ENCODE results near the gene TLE4. TPM values are rescaled to one million over a fixed set of nuclear protein-coding genes. Genes with fewer than 3 reads are reported as not detected.

Gene TLE4
- total and polyA plus RNA-seq, 12 donors: 11.8 to 70.5 (median 42.9) TPM

DNA sequence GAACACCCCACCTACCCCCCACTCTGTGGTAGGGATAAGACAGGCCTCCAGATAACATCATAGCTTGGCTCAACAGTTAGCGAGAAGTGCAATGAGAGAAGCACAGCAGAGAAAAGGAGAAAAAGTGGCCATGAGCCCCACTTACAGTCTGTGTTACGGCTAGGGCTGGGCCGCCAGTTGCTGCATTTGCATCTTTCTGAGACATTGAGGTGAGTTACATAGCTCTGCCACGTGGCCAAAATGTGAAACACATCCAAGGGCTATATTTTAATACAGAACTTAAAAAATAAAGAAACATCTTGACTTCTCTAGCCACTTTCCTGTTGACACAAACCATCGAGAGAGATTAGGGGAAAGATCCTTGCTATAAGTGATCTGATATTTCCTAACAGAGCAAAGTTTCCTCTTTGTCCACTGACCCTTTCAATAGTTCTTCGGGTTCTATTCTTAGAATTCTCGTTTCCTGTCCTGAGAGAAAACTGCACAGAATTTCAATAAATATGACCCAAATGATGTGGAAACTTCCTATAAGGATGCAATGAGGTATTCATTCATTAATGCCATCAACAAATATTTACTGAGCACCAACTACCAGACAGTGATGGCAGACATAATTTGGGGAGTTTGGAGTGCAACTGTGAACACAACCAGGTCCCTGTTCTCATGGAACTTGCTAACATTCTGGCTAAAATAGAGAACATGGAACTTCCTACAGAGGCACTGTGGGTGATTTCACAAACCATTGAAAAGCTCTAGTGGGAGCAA is 3.2 kb upstream of the TLE4 start:
- no peak overlapping the region for H3K27ac ChIP-seq
- peaks cover 6 to 12% of the 10 kb centered on the region in 2 donors for H3K4me1 ChIP-seq (replicated peaks in 1 of 2)
- no peak for TF ChIP-seq POLR2A (IDR thresholded peaks at IDR 0.05)
- TF ChIP-seq, protein P1, sequence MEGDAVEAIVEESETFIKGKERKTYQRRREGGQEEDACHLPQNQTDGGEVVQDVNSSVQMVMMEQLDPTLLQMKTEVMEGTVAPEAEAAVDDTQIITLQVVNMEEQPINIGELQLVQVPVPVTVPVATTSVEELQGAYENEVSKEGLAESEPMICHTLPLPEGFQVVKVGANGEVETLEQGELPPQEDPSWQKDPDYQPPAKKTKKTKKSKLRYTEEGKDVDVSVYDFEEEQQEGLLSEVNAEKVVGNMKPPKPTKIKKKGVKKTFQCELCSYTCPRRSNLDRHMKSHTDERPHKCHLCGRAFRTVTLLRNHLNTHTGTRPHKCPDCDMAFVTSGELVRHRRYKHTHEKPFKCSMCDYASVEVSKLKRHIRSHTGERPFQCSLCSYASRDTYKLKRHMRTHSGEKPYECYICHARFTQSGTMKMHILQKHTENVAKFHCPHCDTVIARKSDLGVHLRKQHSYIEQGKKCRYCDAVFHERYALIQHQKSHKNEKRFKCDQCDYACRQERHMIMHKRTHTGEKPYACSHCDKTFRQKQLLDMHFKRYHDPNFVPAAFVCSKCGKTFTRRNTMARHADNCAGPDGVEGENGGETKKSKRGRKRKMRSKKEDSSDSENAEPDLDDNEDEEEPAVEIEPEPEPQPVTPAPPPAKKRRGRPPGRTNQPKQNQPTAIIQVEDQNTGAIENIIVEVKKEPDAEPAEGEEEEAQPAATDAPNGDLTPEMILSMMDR (IDR thresholded peaks at IDR 0.05): no peak
- no peaks in the 10 kb centered on the region for H3K27me3 ChIP-seq
- no peaks in the 10 kb centered on the region for H3K36me3 ChIP-seq (replicated peaks in 1 of 2)
- no peak for DNase-seq
- 65 to 75% (median 70%) methylated on average over 7 of the region's 7 CpGs for WGBS, 4 donors
- no peaks in the 10 kb centered on the region for H3K9me3 ChIP-seq (replicated peaks in 1 of 3)
- H3K4me3 ChIP-seq: no peak overlapping the region
- intact Hi-C loops (cut with DNase I): loop anchor here in 1 of 2 donors (10.0 kb wide), 1 partner anchor 146 kb away; no protein-coding TSS in a partner anchor

- 21 to 34% (median 29%) methylated on average over 18 of the region's 18 CpGs for WGBS, 4 donors
- Histone ChIP-seq H3K36me3 (replicated peaks in 1 of 2) (no peaks in the 10 kb centered on the region), H3K27ac (no peak overlapping the region), H3K4me1 (replicated peaks in 1 of 2) (peaks cover 10 to 17% of the 10 kb centered on the region in 2 donors), H3K27me3 (no peaks in the 10 kb centered on the region), H3K4me3 (peak overlapping the region in 2 of 4 donors; percentile 40 to 62), H3K9me3 (replicated peaks in 1 of 3) (no peaks in the 10 kb centered on the region)
- no peak for DNase-seq
- intact Hi-C loops (cut with DNase I): loop anchor here in 1 of 2 donors (10.0 kb wide), 2 partner anchors 115 to 145 kb away; no protein-coding TSS in a partner anchor
- no peak for TF ChIP-seq POLR2A (IDR thresholded peaks at IDR 0.05)
- TF ChIP-seq, protein P1 (IDR thresholded peaks at IDR 0.05): no peak
These were observed 1.8 kb upstream of the TLE4 start for GRCh38 chr9:79569814-79570447.

GRCh38 chr9:79570448-79571308 is 1.1 kb upstream of the TLE4 start:
- no peak for TF ChIP-seq POLR2A (IDR thresholded peaks at IDR 0.05)
- TF ChIP-seq, protein P1 (IDR thresholded peaks at IDR 0.05): no peak
- Histone ChIP-seq H3K27me3 (no peaks in the 10 kb centered on the region), H3K4me1 (replicated peaks in 1 of 2) (peaks cover 13 to 25% of the 10 kb centered on the region in 2 donors), H3K4me3 (peak overlapping the region; percentile 28 to 62 (median 38)), H3K27ac (peak overlapping the region in 3 of 5 donors; percentile 29 to 81 (median 29)), H3K36me3 (replicated peaks in 1 of 2) (no peaks in the 10 kb centered on the region), H3K9me3 (replicated peaks in 1 of 3) (no peaks in the 10 kb centered on the region)
- WGBS, 4 donors: 0 to 1% (median 1%) methylated on average over 57 to 69 of the region's 69 CpGs
- DNase-seq: peak; percentile 22 to 60 (median 37)
- intact Hi-C loops (cut with DNase I): loop anchor here in 1 of 2 donors (10.0 kb wide), 1 partner anchor 114 kb away; no protein-coding TSS in a partner anchor
